ENCODE results near the gene NPLOC4.

GRCh38 chr17:81583589-81584342 is 53.1 kb downstream of the NPLOC4 start:
- TF ChIP-seq YY1 (IDR thresholded peaks at IDR 0.05) (no peak), CTCF (IDR thresholded peaks at IDR 0.05; ENCODE audit: low read depth, low read length, missing input control) (no peak), EGR1 (IDR thresholded peaks at IDR 0.05; ENCODE audit: low read depth in 2 of 2) (no peak)
